CD4-positive, alpha-beta T cell treated with Interleukin-6 at 100 ng/mL for 8 hours (primary cell): ENCODE measurements around the gene REPS2.

Source experiments
- DNase-seq: peaks from one replicate; pipeline ENCODE4 v3.0.0-alpha.2; 2020; ENCODE audit warnings: mixed read lengths, low spot score

The REPS2 gene

GRCh38 chrX:17000751-17001150, 54.3 kb downstream of the REPS2 start:
- no peak for DNase-seq

DNA sequence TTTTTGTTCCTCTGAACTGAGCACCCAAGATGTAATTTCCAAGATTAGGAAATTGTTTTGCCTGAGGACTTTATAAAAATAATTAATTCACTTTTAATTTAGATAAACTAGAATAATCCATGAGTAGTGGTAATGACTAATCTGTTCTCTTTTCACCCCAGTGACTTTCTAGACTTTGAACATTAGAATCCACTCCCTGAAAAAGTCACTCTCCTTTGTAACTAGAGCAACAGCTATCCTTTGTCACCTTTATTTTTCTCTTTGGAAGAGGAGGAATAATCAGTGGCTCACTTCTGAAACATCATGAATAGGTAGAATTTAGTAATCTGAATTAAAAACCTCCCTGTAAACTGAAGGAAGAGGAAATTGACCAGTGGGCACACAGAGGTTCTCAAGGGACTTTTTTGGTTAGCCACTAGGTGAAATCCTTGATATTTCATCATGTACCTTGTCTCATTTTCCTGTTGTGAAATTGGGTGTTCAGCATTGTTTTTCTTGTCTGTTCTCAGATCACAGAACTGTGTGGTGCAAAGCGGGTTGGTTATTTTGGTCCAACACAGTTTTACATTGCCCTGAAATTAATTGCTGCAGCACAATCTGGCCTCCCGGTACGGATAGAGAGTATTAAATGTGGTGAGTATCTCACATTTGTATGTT, 59.4 kb downstream of the REPS2 start:
- DNase-seq = no peak

DNA sequence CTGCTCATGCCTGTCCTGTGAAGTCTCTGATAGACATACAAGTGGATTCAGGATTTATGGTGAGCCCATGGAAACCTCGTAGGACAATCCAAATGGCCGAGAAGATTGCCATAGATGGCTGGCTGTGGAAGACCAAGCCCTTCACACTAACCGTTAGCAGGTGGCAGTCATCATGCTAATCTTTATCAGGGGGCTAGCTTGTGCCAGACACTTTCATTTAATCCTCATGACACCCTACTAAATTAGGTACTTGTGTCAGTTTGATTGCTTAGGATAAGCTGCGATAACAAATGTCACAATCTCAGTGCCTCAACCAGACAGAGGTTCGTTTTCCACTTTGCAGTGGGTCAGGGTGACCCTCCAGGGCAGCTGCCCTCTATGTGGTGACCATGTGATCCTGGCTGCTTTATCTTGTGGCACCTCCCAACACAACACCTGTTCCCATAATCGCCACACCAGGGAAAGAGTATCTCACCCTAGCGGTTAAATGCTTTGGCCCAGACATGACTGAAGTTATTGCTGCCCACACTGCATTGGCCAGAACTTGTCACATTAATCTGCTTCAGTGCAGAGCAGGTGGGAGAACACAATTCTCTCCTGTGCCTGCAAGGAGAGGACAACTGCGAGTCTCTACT, 60.8 kb downstream of the REPS2 start:
- no peak for DNase-seq

GRCh38 chrX:17009856-17010625, 63.6 kb downstream of the REPS2 start:
- no peak for DNase-seq

DNA sequence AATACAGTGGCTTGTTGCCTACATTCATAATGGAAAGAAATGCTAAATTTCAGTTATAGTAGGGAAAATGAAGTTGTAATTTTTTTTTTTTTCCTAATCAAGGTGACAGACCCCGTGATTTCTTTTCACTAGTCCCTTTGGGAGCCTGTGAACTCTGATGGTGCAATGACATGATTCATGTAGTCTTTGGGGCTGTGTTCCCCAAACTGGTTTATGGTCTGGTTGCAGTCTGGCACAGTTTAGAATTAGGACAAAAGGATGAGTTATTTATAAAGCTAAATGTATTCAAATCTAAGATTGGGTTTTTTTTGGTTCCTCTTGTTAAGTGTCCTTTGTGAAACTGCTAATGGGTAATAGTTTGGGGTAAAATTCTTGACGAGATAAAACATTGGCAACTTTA, 66.0 kb downstream of the REPS2 start:
- no peak for DNase-seq

DNA sequence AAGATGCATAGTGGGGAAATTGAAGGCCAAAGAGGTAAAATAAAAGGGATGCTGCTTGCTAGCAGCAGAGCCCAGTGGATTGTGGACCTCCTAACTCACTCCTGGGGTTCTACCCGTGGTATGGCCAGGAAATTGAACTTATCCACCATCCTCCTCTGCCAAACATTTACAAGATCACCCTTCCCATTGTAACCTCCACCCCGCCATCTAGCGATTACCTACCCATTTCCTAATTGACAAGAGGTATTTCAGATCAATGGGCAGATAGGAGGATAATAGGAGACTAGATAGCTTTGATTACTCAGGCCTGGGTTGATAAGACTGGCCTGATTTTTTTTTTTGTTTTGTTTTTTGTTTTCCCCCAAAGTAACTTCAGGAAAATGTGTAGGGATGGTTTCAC, 67.8 kb downstream of the REPS2 start:
- no peak for DNase-seq

DNA sequence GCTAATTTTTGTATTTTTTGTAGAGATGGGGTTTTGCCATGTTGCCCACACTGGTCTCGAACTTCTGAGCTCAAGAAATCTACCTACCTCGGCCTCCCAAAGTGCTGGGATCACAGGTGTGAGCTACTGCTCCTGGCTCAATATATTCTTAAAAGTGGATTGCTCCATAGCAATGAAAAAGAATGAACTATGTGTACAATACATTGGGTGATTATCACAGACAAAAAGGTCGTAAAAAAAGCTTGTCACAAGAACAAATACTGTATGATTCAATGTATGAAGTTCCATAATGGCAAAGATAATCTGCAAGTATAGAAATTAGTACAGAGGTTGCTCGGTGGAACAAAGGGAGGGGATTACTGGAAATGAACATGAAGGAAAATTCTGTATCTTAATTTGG, 70.7 kb downstream of the REPS2 start:
- no peak for DNase-seq

DNA sequence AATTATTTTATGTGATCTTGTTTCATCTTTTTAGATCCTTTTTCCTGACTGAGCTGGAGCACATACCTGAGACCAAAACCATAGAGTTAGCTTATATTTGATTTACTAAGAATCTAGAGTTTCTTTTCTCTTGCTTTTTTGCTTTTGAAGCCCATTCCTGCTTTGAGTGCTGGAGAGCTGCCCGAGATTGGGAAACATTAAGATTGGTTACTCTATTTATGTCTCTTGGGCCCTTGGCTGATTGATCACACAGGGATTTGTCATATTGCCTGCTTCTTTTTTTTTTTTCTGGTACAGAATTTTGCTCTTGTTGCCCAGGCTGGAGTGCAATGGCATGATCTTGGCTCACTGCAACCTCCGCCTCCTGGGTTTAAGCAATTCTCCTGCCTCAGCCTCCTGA, 73.9 kb downstream of the REPS2 start:
- DNase-seq = no peak

GRCh38 chrX:17020851-17021821, 74.7 kb downstream of the REPS2 start:
- no peak for DNase-seq

DNA sequence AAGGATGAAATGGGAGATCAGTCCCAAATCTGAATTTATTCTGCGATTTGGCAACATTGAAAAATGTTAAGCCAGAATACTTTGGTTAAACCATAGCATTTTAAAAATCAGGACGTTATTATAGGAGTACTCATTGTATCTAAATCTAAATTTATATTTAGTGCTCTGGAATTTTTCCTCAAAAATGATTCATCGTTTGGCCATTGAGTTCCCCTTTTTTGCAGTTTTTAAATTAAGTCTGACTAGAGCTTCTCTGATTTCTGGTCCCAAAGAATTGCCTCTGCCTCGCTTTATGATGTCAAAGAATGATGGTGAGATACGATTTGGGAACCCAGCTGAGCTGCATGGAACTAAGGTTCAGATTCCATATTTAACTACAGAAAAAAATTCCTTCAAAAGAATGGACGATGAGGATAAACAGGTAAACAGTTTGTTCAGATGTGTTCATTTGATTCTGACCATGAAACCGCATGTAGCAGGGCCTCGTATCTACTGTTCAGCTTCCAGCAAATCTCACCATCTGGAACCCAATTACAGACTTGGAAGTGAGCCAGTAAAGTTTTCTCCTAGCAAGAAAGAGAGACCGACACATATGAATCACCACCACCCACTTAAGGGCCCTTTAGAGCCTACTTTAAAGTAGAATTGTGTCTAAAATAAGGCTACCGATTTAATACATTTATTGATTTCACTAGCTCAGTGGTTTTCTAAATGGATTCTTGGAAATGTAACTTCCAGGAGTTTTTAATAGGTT, 75.6 kb downstream of the REPS2 start:
- no peak for DNase-seq

- no peak for DNase-seq
These were observed 77.2 kb downstream of the REPS2 start for GRCh38 chrX:17023661-17024060.

- no peak for DNase-seq
These were observed 78.4 kb downstream of the REPS2 start for GRCh38 chrX:17024886-17025285.

DNA sequence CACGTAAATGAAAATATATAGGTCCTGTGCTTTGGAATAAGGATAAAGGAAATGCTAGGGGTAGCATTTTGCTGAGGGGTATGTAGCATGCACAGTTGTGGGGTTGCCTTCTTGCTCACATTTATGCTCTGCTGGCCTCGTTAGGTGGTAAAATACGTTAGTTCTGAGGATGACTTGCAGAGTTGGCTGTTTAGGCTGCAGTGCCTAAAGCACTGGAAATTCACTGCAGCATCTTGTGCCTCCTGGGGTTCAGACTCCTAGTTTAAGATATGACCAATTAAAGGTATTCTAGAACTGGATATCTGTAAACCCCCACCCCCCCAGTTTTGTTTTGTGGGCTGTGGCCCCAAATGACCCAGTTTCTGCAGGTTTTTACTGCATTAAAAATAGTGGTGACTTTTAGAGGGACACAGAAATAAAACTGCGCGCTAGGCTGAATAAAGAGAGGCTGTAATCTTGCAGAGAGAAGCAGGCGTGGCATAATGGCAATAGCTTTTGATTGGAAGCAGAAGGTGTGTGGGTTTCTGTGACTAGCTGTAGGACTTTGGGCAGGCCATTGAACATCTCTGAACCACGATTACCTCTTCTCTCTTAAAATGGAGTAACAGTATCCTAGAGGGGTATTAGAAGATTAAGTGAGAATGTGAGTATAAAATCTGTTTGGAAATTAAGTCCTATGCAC, 79.3 kb downstream of the REPS2 start:
- DNase-seq = no peak

GRCh38 chrX:17027931-17028330, 81.5 kb downstream of the REPS2 start:
- DNase-seq = no peak

DNA sequence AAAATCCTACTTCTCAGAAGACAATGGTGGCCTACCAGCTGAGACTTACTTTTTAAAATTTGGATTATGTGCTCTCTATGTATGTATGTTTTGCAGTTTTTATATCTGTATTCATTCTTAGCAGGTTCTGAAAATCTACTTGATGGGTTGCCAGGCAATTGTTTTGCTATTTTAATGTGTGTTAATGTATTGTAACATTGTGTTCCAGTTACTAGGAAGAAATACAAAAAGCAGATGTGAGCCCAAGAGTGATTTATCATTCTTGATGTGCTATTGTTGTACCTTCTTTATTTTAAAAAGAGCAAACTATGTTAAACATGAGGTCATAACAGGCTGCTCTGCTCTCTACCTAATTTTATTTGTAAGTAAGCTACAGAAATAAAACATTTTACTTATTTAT, 81.9 kb downstream of the REPS2 start:
- no peak for DNase-seq

GRCh38 chrX:17030092-17030491, 83.6 kb downstream of the REPS2 start:
- DNase-seq = no peak

DNA sequence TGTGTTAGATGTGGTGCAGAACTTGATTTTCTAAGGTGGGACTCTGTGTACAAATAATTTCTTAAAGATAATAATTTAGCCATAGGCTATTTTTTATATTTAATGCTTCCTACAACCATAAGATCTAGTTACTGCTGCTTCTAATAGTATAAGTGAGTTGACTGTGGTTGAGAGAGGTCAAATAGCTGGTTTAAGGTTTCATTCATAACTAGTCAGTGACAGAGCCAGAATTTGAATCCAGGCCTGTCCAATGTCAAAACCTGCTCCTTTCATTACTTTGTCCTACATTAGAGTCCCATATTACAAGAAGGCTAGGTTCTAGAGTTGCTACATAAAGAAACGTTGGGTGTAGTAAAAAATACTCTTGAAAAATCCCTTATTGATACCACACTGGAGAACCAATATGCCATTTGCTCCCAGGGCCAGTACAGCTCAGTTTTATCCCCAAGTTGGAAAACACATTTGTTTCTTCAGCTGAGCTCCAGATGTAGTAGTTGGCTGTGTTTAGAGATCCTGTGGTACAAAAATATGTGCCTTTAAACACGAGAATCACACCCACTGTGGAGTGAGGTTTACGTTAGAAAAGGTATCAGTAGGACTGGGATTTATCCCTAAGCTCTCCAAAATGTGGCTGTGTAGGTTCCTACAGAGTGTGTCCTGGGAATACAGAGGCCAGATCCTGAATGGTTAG, 84.3 kb downstream of the REPS2 start:
- DNase-seq = no peak

DNA sequence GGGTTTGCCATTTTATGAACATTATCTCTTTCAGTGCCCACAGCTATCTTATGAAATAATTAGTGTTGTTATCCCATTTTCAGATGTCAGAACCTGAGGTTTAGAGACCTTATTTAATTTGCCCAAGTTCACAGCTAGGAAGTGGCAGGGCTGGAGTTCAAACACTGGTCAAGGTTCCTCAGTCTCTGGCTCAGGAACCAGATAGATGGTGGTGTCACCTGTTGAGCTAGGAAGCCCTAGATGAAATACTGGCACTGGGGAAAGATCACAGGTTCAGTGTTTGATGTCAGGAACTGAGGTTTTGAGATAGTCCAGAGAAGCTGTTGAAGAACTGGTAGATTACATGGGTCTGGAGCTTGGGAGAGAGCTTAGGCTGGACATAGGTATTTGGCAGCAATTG, 85.4 kb downstream of the REPS2 start:
- DNase-seq = no peak

- DNase-seq = no peak
These were observed 85.9 kb downstream of the REPS2 start for GRCh38 chrX:17032351-17032750.

DNA sequence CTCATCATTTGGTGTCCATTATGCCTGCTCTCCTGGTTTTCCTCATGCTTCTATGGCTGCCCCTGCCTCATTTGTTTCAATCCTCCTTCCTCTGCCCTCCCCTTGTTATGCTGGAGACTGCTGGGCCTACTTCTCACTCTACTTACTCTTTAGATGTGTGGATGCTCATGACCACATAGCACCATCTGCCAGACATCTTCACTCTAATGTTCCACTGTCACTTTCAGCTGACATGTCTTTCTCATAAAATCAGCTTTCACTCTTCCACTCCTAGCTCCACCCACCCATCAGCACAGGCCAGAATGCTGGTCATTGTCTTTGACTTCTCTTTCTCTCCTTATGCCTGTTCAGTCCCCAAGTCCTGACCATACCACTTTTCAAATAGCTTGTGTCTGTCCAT, 86.8 kb downstream of the REPS2 start:
- DNase-seq = no peak
